H1 (cell line): ENCODE data around the gene TMEM50A. TPM values are rescaled to one million over a fixed set of nuclear protein-coding genes. Genes with fewer than 3 reads are reported as not detected.
A peak's percentile ranks its signal among the peaks of the same experiment; 100 is the strongest.

Experiments used
- CTCF ChIA-PET: fragments of 300-600 bp; sonication (Branson Sonifier 250); formaldehyde crosslinking; loops from one replicate; lab custom pipeline; 2021; ENCODE audit not compliant: partially characterized antibody; lab: Charles Lee
- POLR2A ChIA-PET: fragments of 300-600 bp; sonication (Branson Sonifier 250); formaldehyde crosslinking; loops from one replicate; lab custom pipeline; 2021; ENCODE audit warnings: inconsistent platforms; ENCODE audit not compliant: partially characterized antibody; lab: Charles Lee
- DNase-seq, 2 experiments: peaks; one replicate each; pipeline versions ENCODE4 v3.0.0 to v3.0.0-alpha.2; 2010 to 2022; ENCODE audit warnings: low spot score in 2 of 2, low read depth in 1 of 2, mixed read lengths in 1 of 2
- FAIRE-seq: peaks from 2 replicates; lab custom pipeline; 2011; peaks lifted over from hg19 to GRCh38; lab: Jason Lieb, UNC
- H2AFZ ChIP-seq: 2 replicates; pipeline ENCODE4 v1.8.1; 2012; ENCODE audit warnings: low read length, inconsistent platforms
- H2AK5ac ChIP-seq: 2 replicates; pipeline ENCODE4 v1.6.1; 2013; ENCODE audit warnings: low read depth, low read length
- H2BK120ac ChIP-seq: replicated peaks from 2 replicates; pipeline ENCODE3; 2013; ENCODE audit warnings: low read depth, low read length, inconsistent platforms
- H2BK12ac ChIP-seq: 2 replicates; pipeline ENCODE4 v1.6.1; 2013; ENCODE audit warnings: low read depth, low read length
- H2BK15ac ChIP-seq: 2 replicates; pipeline ENCODE4 v1.6.1; 2013; ENCODE audit warnings: low read length
- H2BK20ac ChIP-seq: 2 replicates; pipeline ENCODE4 v1.6.1; 2013; ENCODE audit warnings: low read length
- H2BK5ac ChIP-seq: 2 replicates; pipeline ENCODE4 v1.6.1; 2013; ENCODE audit warnings: low read depth, low read length
- H3K14ac ChIP-seq: 2 replicates; pipeline ENCODE4 v1.6.1; 2013; ENCODE audit warnings: inconsistent platforms; ENCODE audit not compliant: insufficient read length
- H3K18ac ChIP-seq: 2 replicates; pipeline ENCODE4 v1.6.1; 2013; ENCODE audit warnings: low read length; ENCODE audit errors: extremely low read depth
- H3K23ac ChIP-seq: 2 replicates; pipeline ENCODE4 v1.6.1; 2013; ENCODE audit warnings: inconsistent platforms; ENCODE audit not compliant: insufficient read length
- H3K23me2 ChIP-seq: 2 replicates; pipeline ENCODE4 v1.6.1; 2013; ENCODE audit warnings: low read depth, low read length
- H3K27ac ChIP-seq: 2 replicates; pipeline ENCODE4 v1.6.1; 2011; ENCODE audit warnings: low read depth, low read length, inconsistent platforms
- H3K27me3 ChIP-seq, 4 experiments: replicated peaks in 1 of 4; 1 replicate in 1 of 4; 2 replicates in 3 of 4; pipeline versions ENCODE4 v1.6.1 to v1.8.1; 2011 to 2013; ENCODE audit warnings: low read length in 3 of 4, mild to moderate bottlenecking in 3 of 4, inconsistent platforms in 2 of 4, mixed read lengths in 2 of 4, moderate library complexity in 1 of 4; ENCODE audit not compliant: control insufficient read depth in 3 of 4, insufficient read depth in 3 of 4; ENCODE audit errors: extremely low read depth in 1 of 4
- H3K36me3 ChIP-seq, 4 experiments: 2 replicates each; pipeline versions ENCODE4 v1.6.1 to v1.8.1; 2011 to 2013; ENCODE audit warnings: mild to moderate bottlenecking in 4 of 4, low read length in 3 of 4, moderate library complexity in 2 of 4, control low read depth in 1 of 4, inconsistent platforms in 1 of 4; ENCODE audit not compliant: insufficient read depth in 4 of 4, control insufficient read depth in 2 of 4
- H3K4ac ChIP-seq: replicated peaks from 2 replicates; pipeline ENCODE3; 2013; ENCODE audit warnings: low read length, low read depth, mixed read lengths, inconsistent platforms; ENCODE audit not compliant: insufficient read length
- H3K4me1 ChIP-seq, 4 experiments: replicated peaks in 1 of 4; 1 replicate in 1 of 4; 2 replicates in 3 of 4; pipeline versions ENCODE4 v1.6.1 to v1.8.1; 2011 to 2013; ENCODE audit warnings: low read length in 3 of 4, inconsistent platforms in 2 of 4, mixed read lengths in 1 of 4; ENCODE audit not compliant: insufficient read depth in 4 of 4, control insufficient read depth in 3 of 4
- H3K4me2 ChIP-seq, 2 experiments: 2 replicates each; pipeline versions ENCODE4 v1.6.1 to v1.8.1; 2011 to 2013; ENCODE audit warnings: low read depth in 2 of 2, low read length in 2 of 2, control low read depth in 1 of 2, inconsistent platforms in 1 of 2, mild to moderate bottlenecking in 1 of 2; ENCODE audit not compliant: insufficient read depth in 1 of 2
- H3K4me3 ChIP-seq, 4 experiments: fragments of 200-600, 300-600 bp in 1 of 4; sonication (generic), shearing (Covaris generic), sonication (Bioruptor Twin) in 1 of 4; 2 replicates each; pipeline versions ENCODE4 v1.5.1 to v1.8.1; 2011 to 2016; ENCODE audit warnings: low read length in 4 of 4, low read depth in 3 of 4, control low read depth in 2 of 4, inconsistent platforms in 2 of 4, mild to moderate bottlenecking in 2 of 4, mixed read lengths in 1 of 4, moderate library complexity in 1 of 4; ENCODE audit not compliant: insufficient read depth in 2 of 4; ENCODE audit errors: extremely low read depth in 1 of 4
- H3K56ac ChIP-seq: replicated peaks from 2 replicates; pipeline ENCODE3; 2013; ENCODE audit warnings: low read depth, mild to moderate bottlenecking, mixed read lengths, low read length, inconsistent platforms; ENCODE audit not compliant: insufficient read length
- H3K79me1 ChIP-seq: 2 replicates; pipeline ENCODE4 v1.6.1; 2013; ENCODE audit warnings: low read depth, low read length, control low read depth
- H3K79me2 ChIP-seq, 2 experiments: 2 replicates each; pipeline versions ENCODE4 v1.6.1 to v1.8.1; 2012 to 2013; ENCODE audit warnings: low read length in 2 of 2, mild to moderate bottlenecking in 2 of 2, inconsistent platforms in 1 of 2; ENCODE audit not compliant: insufficient read depth in 2 of 2, control insufficient read depth in 1 of 2
- H3K9ac ChIP-seq, 4 experiments: replicated peaks in 1 of 4; 1 replicate in 1 of 4; 2 replicates in 3 of 4; pipeline versions ENCODE4 v1.6.1 to v1.8.1; 2011 to 2013; ENCODE audit warnings: low read depth in 3 of 4, low read length in 3 of 4, control low read depth in 2 of 4, mild to moderate bottlenecking in 2 of 4, moderate library complexity in 2 of 4, inconsistent platforms in 1 of 4; ENCODE audit errors: extremely low read depth in 1 of 4
- H3K9me3 ChIP-seq, 2 experiments: 2 replicates each; pipeline versions ENCODE4 v1.6.1 to v1.8.1; 2012 to 2013; ENCODE audit warnings: mild to moderate bottlenecking in 2 of 2, moderate library complexity in 2 of 2, control low read depth in 1 of 2, inconsistent platforms in 1 of 2, low read depth in 1 of 2, low read length in 1 of 2, mixed read lengths in 1 of 2; ENCODE audit not compliant: insufficient read depth in 2 of 2
- H4K20me1 ChIP-seq, 2 experiments: replicated peaks in 1 of 2; 2 replicates each; pipeline versions ENCODE3 to v1.8.1; 2011 to 2013; ENCODE audit warnings: inconsistent platforms in 2 of 2, low read length in 2 of 2, mild to moderate bottlenecking in 1 of 2; ENCODE audit not compliant: insufficient read depth in 2 of 2, control insufficient read depth in 1 of 2
- H4K5ac ChIP-seq: 2 replicates; pipeline ENCODE4 v1.6.1; 2013; ENCODE audit warnings: low read length, low read depth, mixed read lengths, inconsistent platforms; ENCODE audit not compliant: insufficient read length
- H4K8ac ChIP-seq: 2 replicates; pipeline ENCODE4 v1.8.0; 2013; ENCODE audit warnings: mild to moderate bottlenecking, moderate library complexity, low read length, inconsistent platforms; ENCODE audit not compliant: insufficient read depth; ENCODE audit errors: extremely low read depth
- H4K91ac ChIP-seq: replicated peaks from 2 replicates; pipeline ENCODE3; 2013; ENCODE audit warnings: low read length, mixed read lengths, inconsistent platforms; ENCODE audit not compliant: insufficient read length
- CHD2 ChIP-seq: IDR thresholded peaks from 2 replicates; pipeline ENCODE4 v1.6.1; 2012; ENCODE audit warnings: low read length, improper control_type of control experiment
- KDM1A ChIP-seq: fragments of 200-600, 300-600 bp; sonication (generic); IDR thresholded peaks from 2 replicates; pipeline ENCODE4 v1.7.1; 2016; ENCODE audit warnings: mild to moderate bottlenecking, low read length, borderline replicate concordance
- RAD21 ChIP-seq, 2 experiments: IDR thresholded peaks in 1 of 2; conservative IDR thresholded peaks in 1 of 2; 2 replicates each; pipeline ENCODE4 v1.6.1; 2011; ENCODE audit warnings: low read depth in 2 of 2, low read length in 2 of 2, improper control_type of control experiment in 1 of 2, inconsistent platforms in 1 of 2, mild to moderate bottlenecking in 1 of 2, moderate library complexity in 1 of 2
- RNF2 ChIP-seq: fragments of 200-900, 300-1000 bp; sonication (generic); IDR thresholded peaks from 2 replicates; pipeline ENCODE4 v1.7.1; 2016; ENCODE audit warnings: borderline replicate concordance, low read depth, mild to moderate bottlenecking, antibody characterized with exemption, low read length; ENCODE audit not compliant: poor library complexity, severe bottlenecking; ENCODE audit errors: missing control alignments
- SAP30 ChIP-seq: fragments of 300-600 bp; sonication (generic); IDR thresholded peaks from 2 replicates; pipeline ENCODE4 v1.7.1; 2012; ENCODE audit warnings: low read length, moderate library complexity, mild to moderate bottlenecking, inconsistent platforms; ENCODE audit not compliant: insufficient read depth, insufficient replicate concordance
- TAF1 ChIP-seq: IDR thresholded peaks from 2 replicates; pipeline ENCODE4 v1.6.1; 2011; ENCODE audit warnings: mild to moderate bottlenecking, low read depth, low read length
- TCF12 ChIP-seq: IDR thresholded peaks from 2 replicates; pipeline ENCODE4 v1.6.1; 2011; ENCODE audit warnings: low read depth, mild to moderate bottlenecking, low read length
- YY1 ChIP-seq: IDR thresholded peaks from 2 replicates; pipeline ENCODE4 v1.6.1; 2011; ENCODE audit warnings: low read depth, mild to moderate bottlenecking, low read length
- WGBS, 2 experiments: shearing (Covaris generic) in 1 of 2; methylation state at CpG; one replicate each; pipeline versions ENCODE4 v1.1.6 to v1.1.7; 2013 to 2015; ENCODE audit warnings: low lambda C conversion rate in 2 of 2, mixed read lengths in 2 of 2, inconsistent platforms in 1 of 2, low coverage in 1 of 2, missing lambda C conversion rate in 1 of 2; ENCODE audit not compliant: insufficient replicate concordance in 2 of 2, insufficient coverage in 1 of 2, insufficient read length in 1 of 2; ENCODE audit errors: extremely low coverage in 1 of 2, missing lambda C conversion rate in 1 of 2; 5-methylcytosine and 5-hydroxymethylcytosine counted together
- polyA plus RNA-seq, 7 experiments: library from polyadenylated mRNA; depleted of rRNA in 3 of 7; stranded (reverse) in 5 of 7; unstranded in 2 of 7; fragments of >200 nt in 5 of 7; fragments of 200-250 nt in 2 of 7; gene quantifications; 1 replicate in 5 of 7; 2 replicates in 1 of 7; 4 replicates in 1 of 7; pipeline versions ENCODE4 v1.2.1 to v1.2.3, GENCODE V29; 2011 to 2013; ENCODE audit warnings: missing spikeins in 2 of 7, mixed read lengths in 2 of 7
- total RNA-seq: library from RNA; stranded (reverse); fragmentation: NEBNext Ultra II Directional; extraction: Animal tissue kit (Norgen Biotek cat#: 25700); gene quantifications from 2 replicates; pipeline ENCODE4 v1.2.1, GENCODE V29; 2021
- TF ChIP-seq, protein P1 (sequence below): IDR thresholded peaks from 2 replicates; pipeline ENCODE4 v1.6.1; 2012; ENCODE audit warnings: inconsistent platforms

Gene TMEM50A
- total and polyA plus RNA-seq, 2 of the 8 experiments (the other 6 are each of a cell fraction or from before 2014, with no cell fraction given) = 98.6 to 111 TPM

DNA sequence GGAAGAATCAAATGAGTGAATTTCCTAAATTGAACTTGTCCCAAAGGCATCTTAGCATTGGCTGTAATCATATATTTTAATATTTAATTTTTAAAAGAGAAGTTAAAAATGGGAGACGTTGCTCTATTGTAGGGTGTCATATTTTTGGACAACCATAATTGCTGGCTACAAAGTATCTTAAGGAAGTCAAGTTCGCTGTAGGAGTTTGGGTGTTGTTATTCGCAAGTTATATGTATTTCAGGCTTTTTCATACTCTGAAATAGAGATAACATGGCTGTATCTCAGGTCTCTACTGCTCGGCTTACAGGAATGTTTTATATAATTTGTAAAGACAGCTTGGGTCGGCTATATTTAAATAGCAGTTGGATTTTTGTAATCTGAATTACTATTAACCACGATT, 852 bp downstream of the TMEM50A start:
- POLR2A ChIA-PET = no interaction called here
- H2BK5ac ChIP-seq = no peak overlapping the region
- H3K27ac ChIP-seq = no peak overlapping the region; the same call in 1 of the 2 replicates
- TF ChIP-seq RNF2 = no peak
- TF ChIP-seq, protein P1, sequence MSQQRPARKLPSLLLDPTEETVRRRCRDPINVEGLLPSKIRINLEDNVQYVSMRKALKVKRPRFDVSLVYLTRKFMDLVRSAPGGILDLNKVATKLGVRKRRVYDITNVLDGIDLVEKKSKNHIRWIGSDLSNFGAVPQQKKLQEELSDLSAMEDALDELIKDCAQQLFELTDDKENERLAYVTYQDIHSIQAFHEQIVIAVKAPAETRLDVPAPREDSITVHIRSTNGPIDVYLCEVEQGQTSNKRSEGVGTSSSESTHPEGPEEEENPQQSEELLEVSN = no peak
- TF ChIP-seq TCF12 = no peak
- no peak for TF ChIP-seq KDM1A
- TF ChIP-seq CHD2 = no peak
- TF ChIP-seq SAP30 = no peak
- TF ChIP-seq YY1 = no peak
- TF ChIP-seq TAF1 = no peak
- TF ChIP-seq RAD21 (IDR thresholded peaks at IDR 0.05 in 1 of 2, conservative IDR thresholded peaks at IDR 0.05 in 1 of 2; ENCODE audit: low read depth in 2 of 2, low read length in 2 of 2) = no peak

More for the DNA sequence above, 852 bp downstream of the TMEM50A start:
- Histone ChIP-seq H3K56ac (no peak overlapping the region), H2BK15ac (no peak overlapping the region), H3K79me2 (peaks cover 0 to 55% of the 10 kb centered on the region in 2 experiments; a peak in 2 of 4 replicates), H3K27me3 (no peaks in the 10 kb centered on the region), H3K79me1 (no peaks in the 10 kb centered on the region), H2AFZ (no peak overlapping the region), H3K36me3 (peaks cover 0 to 12% (median 3%) of the 10 kb centered on the region in 4 experiments; a peak in 4 of 8 replicates), H2BK12ac (no peak overlapping the region), H3K4ac (no peak overlapping the region), H4K8ac (no peak overlapping the region), H3K23ac (no peak overlapping the region), H3K23me2 (no peaks in the 10 kb centered on the region), H4K5ac (no peak overlapping the region), H3K14ac (no peak overlapping the region), H3K4me2 (peak overlapping the region; percentile 67 to 79), H3K9me3 (no peaks in the 10 kb centered on the region), H2BK20ac (no peak overlapping the region), H2BK120ac (no peak overlapping the region), H2AK5ac (no peak overlapping the region), H3K9ac (peak overlapping the region in 3 of 4 experiments; percentile 79 to 84 (median 81); a peak in 5 of 7 replicates), H4K20me1 (peaks cover 0 to 3% of the 10 kb centered on the region in 2 experiments), H3K18ac (no peak overlapping the region), H3K4me3 (peak overlapping the region; percentile 73 to 95 (median 88)), H4K91ac (no peak overlapping the region), H3K4me1 (peaks cover 0 to 6% (median 0%) of the 10 kb centered on the region in 4 experiments; a peak in 2 of 7 replicates)
- CTCF ChIA-PET = interaction anchor here (1.1 kb wide), 1 partner anchor 180 kb away, joined by 3 read pairs; no protein-coding TSS in a partner anchor
- no peak for DNase-seq
- 17% methylated on average over 6 of the region's 6 CpGs; no CpG with 5 or more reads in 1 of the 2 experiments for WGBS, 2 experiments
- FAIRE-seq = no peak
